ENCODE results near the gene ST3GAL2.

The ST3GAL2 gene, protein sequence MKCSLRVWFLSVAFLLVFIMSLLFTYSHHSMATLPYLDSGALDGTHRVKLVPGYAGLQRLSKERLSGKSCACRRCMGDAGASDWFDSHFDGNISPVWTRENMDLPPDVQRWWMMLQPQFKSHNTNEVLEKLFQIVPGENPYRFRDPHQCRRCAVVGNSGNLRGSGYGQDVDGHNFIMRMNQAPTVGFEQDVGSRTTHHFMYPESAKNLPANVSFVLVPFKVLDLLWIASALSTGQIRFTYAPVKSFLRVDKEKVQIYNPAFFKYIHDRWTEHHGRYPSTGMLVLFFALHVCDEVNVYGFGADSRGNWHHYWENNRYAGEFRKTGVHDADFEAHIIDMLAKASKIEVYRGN

DNA sequence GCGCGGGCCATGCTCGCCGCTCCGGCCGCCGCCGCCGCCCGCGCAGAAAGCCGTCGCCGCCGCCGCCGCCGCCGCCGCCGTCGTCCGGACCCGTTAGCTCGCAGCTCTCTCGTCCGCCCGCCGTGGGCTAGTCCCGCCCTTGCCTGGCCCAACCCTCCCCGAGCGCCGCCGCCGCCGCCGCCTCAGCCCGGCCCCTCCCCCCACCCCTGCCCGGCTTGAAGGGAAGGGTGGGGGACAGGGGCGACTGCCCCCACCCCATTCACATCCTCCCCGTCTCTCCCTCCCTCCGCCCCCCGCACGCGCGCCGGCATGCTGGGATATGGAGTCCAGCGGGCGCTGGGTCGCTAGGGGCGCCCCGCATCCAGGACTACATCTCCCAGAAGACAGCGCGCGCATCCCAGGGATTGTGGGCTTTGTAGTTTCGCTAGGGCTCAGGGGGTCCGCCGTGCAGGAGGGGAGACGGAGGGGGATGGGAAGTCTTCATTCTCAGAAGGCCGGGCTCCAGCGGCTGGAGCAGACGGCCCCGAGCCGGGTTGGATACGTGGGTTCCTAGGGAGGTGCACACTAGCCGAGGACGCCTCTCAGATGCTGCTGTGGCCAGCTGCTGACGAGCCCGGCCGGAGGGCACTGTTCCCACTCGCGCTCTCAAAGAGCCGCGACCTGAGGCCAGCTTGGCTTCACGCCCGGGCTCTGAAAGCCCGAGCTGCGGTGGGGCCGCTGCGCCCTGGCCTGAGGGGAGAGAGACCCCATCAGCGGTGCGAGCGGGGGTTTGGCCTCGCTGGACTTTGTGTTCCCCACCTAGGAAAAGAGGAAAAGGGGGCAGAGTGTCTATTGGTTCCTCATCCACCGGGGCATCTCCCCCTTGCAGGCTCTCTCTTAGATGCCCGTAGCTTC lies at the start of gene ST3GAL2:
Gene ST3GAL2, minus strand, starts transcription at position 132 of the 894 bp plus-strand sequence. CDS start 40,570 bp downstream, outside the sequence.
- TF ChIP-seq, protein P1, sequence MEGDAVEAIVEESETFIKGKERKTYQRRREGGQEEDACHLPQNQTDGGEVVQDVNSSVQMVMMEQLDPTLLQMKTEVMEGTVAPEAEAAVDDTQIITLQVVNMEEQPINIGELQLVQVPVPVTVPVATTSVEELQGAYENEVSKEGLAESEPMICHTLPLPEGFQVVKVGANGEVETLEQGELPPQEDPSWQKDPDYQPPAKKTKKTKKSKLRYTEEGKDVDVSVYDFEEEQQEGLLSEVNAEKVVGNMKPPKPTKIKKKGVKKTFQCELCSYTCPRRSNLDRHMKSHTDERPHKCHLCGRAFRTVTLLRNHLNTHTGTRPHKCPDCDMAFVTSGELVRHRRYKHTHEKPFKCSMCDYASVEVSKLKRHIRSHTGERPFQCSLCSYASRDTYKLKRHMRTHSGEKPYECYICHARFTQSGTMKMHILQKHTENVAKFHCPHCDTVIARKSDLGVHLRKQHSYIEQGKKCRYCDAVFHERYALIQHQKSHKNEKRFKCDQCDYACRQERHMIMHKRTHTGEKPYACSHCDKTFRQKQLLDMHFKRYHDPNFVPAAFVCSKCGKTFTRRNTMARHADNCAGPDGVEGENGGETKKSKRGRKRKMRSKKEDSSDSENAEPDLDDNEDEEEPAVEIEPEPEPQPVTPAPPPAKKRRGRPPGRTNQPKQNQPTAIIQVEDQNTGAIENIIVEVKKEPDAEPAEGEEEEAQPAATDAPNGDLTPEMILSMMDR (conservative IDR thresholded peaks at IDR 0.05; ENCODE audit: control insufficient read depth, insufficient read depth, low read depth, low read length), result no peak
- peak; percentile 85 for DNase-seq (ENCODE audit: low read depth)
- peak within 1 kb of the TSS; percentile 67 for H3K4me3 ChIP-seq (ENCODE audit: control insufficient read depth, low read depth, low read length)

DNA sequence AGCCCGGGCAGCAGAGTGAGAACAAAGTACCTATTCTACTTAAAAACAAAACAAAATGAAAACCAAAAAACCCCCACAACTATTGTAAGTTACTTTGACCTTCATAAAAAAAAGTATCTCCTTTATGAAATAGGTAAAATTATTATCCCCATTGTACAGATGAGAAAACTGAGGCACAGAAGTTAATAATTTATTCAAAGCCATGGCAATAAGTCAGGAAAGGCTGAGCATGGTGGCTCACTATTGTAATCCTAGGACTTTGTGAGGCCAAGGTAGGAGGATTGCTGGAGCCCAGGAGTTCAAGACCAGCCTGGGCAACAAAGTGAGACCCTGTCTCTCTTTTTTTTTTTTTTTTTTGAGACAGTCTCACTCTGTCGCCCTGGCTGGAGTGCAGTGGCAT lies 46.0 kb upstream of the ST3GAL2 start:
- H3K4me3 ChIP-seq (ENCODE audit: control insufficient read depth, low read depth, low read length), result no peak overlapping the region
- DNase-seq (ENCODE audit: low read depth), result no peak
- TF ChIP-seq, protein P1 (conservative IDR thresholded peaks at IDR 0.05; ENCODE audit: control insufficient read depth, insufficient read depth, low read depth, low read length), result no peak

DNA sequence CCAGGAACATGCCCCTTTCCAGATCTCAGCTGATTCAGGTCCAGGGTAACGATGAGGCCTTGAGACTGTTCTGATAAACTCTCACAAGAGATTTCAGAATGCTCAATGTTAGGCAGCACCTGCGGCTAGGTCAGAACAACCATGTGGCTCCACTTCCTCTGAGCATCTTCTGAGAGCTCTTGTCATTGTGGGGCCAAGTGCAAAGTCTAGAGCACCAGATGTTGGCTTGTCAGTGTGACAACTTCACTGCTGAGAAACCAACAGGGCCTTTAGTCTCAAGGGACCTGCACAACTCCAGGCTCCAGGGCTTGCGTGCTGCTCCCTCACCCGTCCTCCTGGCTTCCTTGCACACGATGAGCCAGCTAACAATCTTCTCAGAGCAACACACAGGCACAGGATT lies 44.5 kb upstream of the ST3GAL2 start:
- TF ChIP-seq, protein P1 (conservative IDR thresholded peaks at IDR 0.05; ENCODE audit: control insufficient read depth, insufficient read depth, low read depth, low read length), result no peak
- no peak for DNase-seq (ENCODE audit: low read depth)
- no peak overlapping the region for H3K4me3 ChIP-seq (ENCODE audit: control insufficient read depth, low read depth, low read length)

DNA sequence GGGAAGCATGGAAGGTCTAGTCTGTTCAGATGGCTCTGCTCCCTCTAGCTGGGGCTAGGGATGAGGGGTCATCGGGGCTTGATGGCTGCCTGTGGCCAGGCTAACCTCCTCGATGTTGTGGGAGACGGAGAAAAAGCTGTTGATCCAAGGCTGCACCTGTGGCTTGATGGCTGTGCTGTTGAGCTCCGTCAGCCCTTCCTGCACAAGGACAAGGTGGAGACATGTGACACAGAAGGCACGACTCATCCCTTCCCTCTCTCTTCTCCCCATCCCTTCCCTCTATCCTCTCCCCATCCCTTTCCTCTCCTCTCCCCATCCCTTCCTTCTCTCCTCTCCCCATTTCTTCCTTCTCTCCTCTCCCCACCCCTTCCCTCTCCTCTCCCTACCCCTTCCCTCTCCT lies 43.7 kb upstream of the ST3GAL2 start:
- DNase-seq (ENCODE audit: low read depth), result peak; percentile 18
- H3K4me3 ChIP-seq (ENCODE audit: control insufficient read depth, low read depth, low read length), result no peak overlapping the region

DNA sequence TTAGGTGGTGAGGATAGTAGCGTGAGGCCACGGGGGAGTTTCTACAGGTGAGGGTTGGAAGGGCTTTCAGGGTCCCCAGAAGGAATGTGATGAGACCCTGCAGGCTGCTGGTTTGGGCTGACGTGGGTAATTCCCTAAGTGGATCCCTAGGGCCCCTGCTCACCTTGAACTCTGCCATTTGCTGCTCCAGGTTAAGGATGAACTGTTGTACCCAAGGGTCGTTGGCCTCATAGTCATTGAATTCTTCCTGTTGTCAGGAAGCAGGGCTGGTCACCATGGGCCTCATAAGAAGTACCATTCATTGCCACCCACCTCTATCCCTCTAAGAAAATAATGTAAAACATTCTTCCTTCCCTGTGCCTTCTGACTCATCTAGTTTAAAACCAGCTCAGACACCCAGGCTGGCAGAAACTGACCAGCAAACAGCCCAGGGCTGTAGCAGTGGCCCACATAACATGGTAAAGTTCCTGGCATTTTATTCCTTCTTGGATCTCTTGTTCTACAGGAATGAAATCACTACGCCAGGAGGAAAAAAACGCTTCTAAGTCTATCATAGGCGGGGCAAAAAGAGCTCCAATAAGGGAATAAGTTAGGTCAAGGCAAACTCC lies 43.1 kb upstream of the ST3GAL2 start:
- peak; percentile 43 for DNase-seq (ENCODE audit: low read depth)
- TF ChIP-seq, protein P1 (conservative IDR thresholded peaks at IDR 0.05; ENCODE audit: control insufficient read depth, insufficient read depth, low read depth, low read length), result no peak
- no peak overlapping the region for H3K4me3 ChIP-seq (ENCODE audit: control insufficient read depth, low read depth, low read length)

More for the DNA sequence above, 43.7 kb upstream of the ST3GAL2 start:
- TF ChIP-seq, protein P1 (conservative IDR thresholded peaks at IDR 0.05; ENCODE audit: control insufficient read depth, insufficient read depth, low read depth, low read length), result no peak

Data from fibroblast of mammary gland (primary cell).